Stimulated activated CD8-positive, alpha-beta memory T cell treated with anti-CD3 and anti-CD28 coated beads, Interleukin-12 subunit alpha, Interleukin-12 subunit beta, amount 100 ng/mL, for 1 hour (primary cell): ENCODE results near the gene GABRR2.
"Not testable (repeated sequence)": the region's sequence is repeated elsewhere in the genome, so short reads cannot be mapped to it uniquely, and the experiment has no call there.

Experiments
- DNase-seq: peaks from one replicate; pipeline ENCODE4 v3.0.0-alpha.2; 2020; ENCODE audit warnings: low read depth

GABRR2 gene

DNA sequence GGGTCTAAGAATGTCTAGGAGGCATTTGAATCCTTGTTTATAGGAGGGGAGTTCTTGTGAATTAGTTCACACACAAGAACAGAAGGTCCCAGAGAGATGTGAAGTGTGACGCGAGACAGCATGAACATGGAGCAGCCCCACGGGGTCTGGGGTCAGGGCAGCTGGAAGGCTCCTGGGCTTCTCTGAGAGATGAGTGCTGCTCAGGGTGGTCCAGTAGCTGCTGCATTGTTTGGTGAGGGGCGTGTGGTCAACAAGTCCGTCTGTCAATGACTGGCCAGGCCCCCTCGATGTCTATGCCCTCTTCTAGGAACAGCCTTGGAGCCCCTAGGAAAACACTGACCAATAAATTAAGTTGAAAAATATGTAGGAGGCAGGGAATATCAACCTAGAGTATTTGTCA lies 57.8 kb downstream of the GABRR2 start:
- DNase-seq: no peak

DNA sequence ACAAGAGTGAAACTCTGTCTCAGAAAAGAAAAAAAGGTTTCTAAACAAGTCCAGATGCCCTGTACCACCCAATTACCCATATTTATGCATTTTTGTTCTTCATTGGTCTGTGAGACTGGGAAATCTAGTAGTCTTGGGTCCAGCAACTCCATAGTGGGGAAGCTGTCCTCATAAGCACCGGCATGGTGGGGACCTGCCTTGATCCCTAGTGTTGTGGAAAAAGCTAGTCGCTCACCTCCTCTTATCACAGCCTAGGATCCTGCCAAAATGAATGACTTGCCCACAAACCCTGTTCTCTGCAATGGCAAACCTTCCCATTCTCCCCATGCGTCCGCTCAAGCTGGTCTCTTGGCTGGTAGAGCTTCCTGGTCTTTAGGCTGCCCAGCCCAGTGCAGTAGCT lies 59.7 kb downstream of the GABRR2 start:
- no peak for DNase-seq

GRCh38 chr6:89254569-89254968 lies 60.5 kb downstream of the GABRR2 start:
- DNase-seq: no peak

GRCh38 chr6:89252907-89253306 lies 62.2 kb downstream of the GABRR2 start:
- no peak for DNase-seq

GRCh38 chr6:89251976-89252375 lies 63.1 kb downstream of the GABRR2 start:
- DNase-seq: no peak

GRCh38 chr6:89251170-89251569 lies 63.9 kb downstream of the GABRR2 start:
- no peak for DNase-seq

GRCh38 chr6:89250239-89250638 lies 64.9 kb downstream of the GABRR2 start:
- DNase-seq: no peak

GRCh38 chr6:89244241-89244985 lies 70.7 kb downstream of the GABRR2 start:
- DNase-seq: no peak

DNA sequence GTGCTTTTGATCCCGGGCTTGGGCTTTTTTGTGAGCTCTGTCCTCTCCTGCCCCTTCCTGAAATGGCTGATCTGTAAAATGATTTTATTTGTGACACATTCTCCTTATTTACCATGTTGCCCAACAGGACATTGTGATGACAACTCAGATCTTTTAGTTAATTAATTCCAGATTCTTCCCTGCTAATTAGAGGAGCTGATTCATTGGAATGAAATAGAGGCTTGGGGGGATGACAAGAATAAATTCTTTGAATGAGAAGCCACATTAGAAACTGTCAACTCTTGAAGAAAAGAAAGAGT lies 71.8 kb downstream of the GABRR2 start:
- DNase-seq: no peak

DNA sequence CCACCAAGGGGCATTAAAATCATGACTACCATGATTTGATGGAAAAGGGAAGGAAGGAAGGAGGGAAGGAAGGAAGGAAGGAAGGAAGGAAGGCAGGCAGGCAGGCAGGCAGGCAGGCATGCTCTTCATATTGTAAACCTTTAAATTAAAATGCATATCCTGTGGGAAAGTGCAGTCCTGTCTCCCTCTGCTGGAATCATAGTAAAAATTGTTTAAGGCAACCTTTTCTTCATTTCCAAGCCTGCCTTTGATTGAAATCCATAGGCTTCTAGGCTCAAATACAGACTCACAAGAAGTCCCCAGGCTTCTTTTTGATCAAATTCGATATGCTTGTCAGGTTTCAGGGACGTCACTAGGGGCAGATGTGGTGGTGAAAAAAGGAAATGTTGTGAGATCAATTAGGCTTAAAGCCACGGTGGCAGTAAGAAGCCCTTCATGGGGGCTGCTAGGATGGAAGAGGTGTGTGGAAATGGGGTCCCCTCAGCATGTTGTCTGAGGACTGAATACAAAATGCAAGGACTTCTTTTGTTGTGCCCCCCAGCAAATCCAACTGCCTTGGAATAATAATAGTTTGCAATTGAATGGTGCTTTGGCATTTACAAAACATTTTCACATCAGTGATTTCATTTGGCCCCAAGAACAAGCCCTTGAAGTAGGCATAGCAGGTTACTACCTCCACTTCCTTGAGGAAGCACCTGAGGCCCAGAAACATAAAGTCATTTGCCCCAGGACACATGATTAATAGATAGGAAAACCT lies 72.3 kb downstream of the GABRR2 start:
- DNase-seq: no peak

GRCh38 chr6:89239338-89239737 lies 75.8 kb downstream of the GABRR2 start:
- no peak for DNase-seq

DNA sequence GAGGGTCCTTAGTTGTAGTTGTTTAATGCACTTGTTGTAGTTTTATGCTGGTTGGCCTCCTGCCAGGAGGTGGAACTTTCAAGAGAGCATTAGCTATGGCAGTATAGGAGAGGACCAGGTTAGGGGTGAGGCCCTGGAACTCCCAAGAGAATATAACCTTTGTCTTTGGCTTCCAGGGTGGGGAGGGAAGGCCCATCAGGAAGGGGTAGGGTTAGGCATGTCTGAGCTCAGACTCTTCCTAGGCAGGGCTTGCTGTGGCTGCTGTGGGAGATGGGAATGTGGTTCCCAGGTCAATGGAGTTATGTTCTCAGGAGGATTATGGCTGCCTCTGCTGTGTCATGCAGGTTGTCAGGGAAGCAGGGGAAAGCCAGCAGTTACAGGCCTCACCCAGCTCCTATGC lies 77.9 kb downstream of the GABRR2 start:
- no peak for DNase-seq

- DNase-seq: not testable (repeated sequence)
Observed at GRCh38 chr6:89233605-89234004, 81.5 kb downstream of the GABRR2 start.

- DNase-seq: no peak
Observed at GRCh38 chr6:89222712-89223039, 92.4 kb downstream of the GABRR2 start.

DNA sequence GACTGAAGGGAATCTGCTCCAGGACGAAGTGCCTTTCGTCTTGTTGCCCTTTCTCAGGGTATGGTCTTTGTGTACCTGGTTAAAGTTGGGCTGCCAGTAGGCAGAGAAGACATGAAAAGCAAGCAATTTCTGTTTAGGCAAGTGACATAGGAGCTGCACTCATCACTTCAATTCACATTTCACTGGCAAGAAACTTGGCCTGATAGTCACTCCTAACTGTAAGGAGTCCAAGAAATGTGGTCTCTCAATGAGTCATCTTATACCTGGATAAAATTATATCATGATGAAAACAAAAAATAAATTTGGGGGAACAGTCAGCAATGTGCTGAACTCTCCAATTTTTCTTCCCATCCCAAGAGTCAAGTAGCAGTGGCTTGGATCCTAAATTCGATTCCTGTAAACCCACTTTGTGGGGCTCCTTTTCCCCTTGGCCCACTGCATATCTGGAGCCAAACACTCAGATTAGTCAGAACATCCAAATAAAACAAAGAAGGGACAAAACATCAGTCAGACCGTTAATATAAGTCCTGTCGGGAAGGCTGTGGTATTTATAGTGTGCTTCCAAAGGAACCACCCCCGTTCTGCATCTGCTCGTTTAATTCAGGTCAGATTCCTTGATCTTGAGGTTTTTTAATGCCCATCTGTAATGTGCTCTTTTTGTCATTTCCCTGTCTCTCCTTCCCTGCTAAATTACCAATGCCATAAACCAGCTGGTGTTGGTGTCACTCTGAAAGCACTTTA lies 93.0 kb downstream of the GABRR2 start:
- no peak for DNase-seq

DNA sequence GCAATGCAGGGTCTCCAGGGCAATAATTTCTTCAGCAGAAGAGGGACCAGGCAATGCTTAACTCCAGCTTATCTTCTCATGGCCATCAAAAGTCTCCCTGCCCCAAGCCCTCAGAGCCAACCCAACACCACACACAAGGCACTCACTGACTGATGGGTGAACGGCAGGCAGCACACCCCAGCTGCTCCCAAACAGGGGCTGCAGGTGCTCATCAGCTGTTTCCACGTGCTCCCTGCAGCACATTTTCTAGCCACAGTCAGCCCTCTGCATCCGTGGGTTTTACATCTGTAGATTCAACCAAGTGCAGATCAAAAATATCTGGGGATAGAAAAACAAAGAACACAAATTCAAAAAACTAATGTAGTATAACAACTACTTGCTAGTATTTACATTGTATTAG lies 94.0 kb downstream of the GABRR2 start:
- no peak for DNase-seq

GRCh38 chr6:89217299-89217910 lies 97.7 kb downstream of the GABRR2 start, which contains the start of gene GABRR1:
GABRR1 (minus strand) TSS chr6:89217358; CDS start chr6:89217322, 36 bp downstream.
- DNase-seq: no peak

DNA sequence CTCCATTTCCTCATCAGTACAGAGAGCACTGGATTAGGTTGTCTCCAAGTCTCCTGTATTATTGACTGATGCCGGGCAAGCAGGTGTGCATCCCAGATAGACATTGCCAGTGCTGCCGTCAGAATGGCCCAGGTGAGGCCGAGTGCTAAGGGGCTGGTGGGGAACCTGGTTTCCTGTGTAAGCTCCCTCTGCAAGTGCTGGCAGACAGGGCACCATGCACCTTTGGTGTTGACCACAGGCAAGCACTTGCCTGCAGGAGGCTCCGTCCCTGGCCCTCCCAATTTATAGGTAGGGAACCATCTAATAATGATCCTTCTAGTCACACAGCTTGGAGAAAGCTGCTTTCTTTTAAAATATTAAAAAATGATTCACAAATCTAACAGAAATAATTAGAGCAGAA lies 98.7 kb downstream of the GABRR2 start:
- no peak for DNase-seq

GRCh38 chr6:89215391-89215790 lies 99.7 kb downstream of the GABRR2 start:
- no peak for DNase-seq

- no peak for DNase-seq
Observed at GRCh38 chr6:89214197-89214596, 100.9 kb downstream of the GABRR2 start.

DNA sequence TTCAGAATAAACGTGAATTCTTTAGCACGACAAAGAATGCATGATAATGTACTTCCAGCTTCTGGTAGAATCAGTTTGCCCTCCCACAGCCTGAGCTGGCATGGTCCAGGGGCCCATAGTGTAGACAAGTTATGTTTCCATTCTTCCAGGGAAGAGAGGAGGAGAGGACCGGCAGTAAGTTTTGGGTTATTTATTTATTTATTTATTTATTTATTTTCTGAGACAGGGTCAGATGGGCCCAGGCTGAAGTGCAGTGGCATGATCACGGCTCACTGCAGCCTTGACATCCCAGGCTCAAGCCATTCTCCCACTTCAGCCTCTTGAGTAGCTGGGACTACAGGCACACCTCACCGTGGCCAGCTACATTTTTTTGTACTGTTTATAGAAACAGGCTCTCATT lies 102.6 kb downstream of the GABRR2 start:
- no peak for DNase-seq

- no peak for DNase-seq
Observed at GRCh38 chr6:89209457-89209856, 105.6 kb downstream of the GABRR2 start.

- no peak for DNase-seq
Observed at GRCh38 chr6:89208551-89208950, 106.5 kb downstream of the GABRR2 start.
